HG02852 (cell line): ENCODE data around the gene S100Z.
"Not testable (repeated sequence)": the region's sequence is repeated elsewhere in the genome, so short reads cannot be mapped to it uniquely, and the experiment has no call there.

Experiments used
- ATAC-seq: cut with Tn5 transposase; IDR thresholded peaks from one replicate; pipeline ENCODE4 v1.9.1; 2021; ENCODE audit warnings: mild to moderate bottlenecking, moderate library complexity; ENCODE audit not compliant: unreplicated experiment

S100Z gene

DNA sequence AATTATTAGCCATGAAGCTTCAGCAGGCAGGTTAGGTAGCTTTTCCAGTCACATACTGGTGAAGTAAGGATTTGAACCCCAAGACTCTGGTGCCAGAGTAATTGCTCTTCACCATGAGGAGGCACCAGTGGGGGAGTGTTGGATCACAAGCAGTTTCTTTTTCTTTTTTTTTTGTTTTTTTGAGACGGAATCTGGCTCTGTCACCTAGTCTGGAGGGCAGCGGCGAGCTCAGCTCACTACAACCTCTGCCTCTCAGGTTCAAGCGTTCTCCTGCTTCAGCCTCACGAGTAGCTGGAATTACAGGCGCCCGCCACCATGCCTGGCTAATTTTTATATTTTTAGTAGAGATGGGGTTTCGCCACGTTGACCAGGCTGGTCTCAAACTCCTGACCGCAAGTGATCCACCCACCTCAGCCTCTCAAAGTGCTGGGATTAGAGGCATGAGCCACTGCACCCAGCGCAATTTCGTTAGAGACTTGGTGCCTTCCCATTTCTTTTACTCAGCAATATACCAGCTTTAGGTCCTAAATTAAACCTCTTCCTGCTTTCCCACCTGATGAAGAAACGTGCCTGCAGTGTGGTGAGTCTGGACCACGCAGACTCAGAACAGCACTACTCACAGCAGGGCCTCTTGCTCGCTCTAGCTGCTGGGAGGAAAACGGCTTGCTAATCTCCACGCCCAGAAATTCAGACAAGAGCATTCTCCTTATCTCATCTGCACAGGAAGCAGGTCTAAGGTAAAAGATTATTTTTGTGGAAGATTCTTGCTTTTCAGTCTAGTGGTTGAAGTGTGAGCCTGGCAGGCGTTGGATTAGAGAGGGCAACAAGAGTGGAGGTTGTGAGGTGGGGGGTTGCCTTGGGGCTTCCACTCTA, at the start of gene S100Z:
S100Z (plus strand) TSS at position 596 of the 873 bp plus-strand sequence. CDS start 25,346 bp downstream, outside the sequence.
- no peak for ATAC-seq

DNA sequence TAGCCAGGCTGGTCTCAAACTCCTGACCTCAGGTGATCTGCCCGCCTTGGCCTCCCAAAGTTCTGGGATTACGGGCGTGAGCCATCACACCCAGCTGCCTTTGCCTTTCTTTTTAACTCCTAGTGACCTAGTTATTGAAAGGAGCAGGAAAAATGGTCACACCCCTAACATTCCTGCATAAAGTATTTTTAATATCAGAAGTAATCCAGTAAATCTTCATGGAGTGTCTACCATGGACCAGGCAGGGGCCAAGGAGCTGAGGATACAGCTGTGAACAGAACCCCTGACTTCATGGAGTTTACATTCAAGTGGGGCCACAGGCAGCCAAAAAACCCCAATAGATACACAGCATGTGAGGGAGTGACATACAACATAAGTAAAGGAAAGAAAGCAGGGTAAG, 49.2 kb upstream of the S100Z start:
- no peak for ATAC-seq

DNA sequence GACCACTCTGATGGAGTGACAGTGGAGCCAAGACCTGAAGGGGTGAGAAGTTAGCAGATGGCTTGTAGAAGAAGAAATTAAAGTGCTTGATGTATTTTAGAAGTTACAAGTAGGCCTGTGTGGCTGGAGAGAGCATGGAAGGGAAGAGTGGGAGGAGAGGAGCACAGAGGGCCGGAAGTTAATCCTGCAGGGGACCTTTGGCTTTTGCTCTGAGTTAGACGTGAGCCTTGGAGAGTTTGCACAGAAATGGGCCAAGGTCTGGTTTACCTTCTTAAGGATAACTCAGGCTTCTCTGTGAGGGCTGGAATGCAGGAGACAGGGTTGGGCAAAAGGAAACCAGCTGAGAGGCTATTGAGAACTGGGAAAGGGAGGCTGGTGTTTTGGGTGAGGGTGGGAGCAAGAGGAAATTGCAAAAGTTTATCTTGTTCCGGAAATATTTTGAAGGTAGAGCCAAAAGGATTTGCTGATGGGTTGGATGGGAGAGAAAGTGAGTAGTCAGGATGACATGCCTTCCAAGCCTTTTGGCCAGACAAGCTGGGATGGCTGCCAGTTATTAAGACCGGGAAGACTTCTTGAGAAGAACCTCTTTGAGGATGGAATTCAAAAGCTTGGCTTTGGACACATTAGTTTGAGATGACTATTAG, 48.5 kb upstream of the S100Z start:
- ATAC-seq = no peak

DNA sequence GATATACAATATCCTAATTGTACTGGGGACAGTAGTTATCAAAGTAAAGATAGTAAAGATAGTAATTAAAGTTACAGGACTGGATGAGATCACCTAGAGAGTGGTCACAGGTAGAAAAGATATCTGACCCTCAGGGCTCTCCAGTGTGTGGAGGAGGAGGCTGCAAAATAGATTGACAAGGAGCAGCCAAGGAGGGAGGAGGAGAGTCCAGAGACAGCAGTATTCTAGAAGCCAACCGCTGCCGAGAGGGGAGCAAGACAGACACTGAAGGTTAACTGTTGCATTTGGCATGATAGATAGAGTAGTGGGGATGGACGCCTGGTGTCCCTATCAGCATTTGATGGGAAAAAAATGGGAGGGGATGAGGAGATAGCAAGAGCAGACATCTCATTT, 48.0 kb upstream of the S100Z start:
- ATAC-seq = no peak

DNA sequence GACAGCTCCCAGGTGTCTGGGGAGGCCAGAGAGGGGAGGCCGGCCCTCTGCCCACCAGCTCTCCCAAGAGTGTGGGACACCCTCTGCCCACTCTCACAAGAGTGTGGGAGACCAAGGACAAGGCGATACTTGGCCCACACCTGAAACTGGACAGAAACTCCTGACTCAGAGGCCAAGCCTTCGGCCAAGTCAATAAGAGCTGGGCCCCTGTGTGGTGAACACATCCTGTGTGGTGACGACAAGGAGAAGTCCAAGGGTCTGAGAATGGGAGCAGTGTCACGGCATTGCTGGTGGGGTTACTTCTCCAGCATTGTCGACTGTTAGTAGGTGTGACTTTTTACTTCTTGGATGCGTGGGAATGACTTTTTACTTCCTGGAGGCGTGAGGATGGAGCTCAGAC, 45.5 kb upstream of the S100Z start:
- no peak for ATAC-seq

DNA sequence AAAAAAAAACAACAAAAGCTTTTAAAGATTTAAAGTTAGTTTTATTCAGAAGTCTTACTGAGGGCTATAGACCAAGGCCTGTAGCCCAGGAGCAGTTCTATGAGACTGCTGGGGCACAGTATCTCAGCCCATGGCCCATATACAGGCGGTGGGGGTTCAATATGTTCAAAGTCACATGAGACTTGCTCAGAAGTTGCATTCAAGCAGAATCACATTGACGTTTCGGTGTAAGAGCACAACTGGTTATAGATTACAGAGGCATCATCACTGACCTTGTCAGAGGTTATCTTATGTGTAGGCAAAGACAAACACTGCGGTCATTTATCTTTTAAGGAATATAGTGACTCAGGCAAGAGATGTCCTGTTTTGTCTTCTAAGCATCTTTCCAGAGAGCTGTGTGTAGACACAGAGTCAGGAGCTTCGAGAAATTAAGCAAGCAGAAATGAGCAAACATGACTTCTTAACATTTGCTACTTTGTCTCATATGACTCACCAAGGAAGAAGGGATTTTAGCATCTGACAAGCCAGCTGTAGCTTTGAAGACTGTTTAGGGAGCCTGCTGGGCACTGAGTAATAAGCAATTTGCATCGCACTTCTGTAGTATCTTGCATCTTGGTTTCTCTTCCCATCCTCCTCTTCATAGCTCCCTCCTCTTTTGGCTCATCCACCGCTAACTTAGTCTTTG, 43.9 kb upstream of the S100Z start:
- ATAC-seq = peak; percentile 80

DNA sequence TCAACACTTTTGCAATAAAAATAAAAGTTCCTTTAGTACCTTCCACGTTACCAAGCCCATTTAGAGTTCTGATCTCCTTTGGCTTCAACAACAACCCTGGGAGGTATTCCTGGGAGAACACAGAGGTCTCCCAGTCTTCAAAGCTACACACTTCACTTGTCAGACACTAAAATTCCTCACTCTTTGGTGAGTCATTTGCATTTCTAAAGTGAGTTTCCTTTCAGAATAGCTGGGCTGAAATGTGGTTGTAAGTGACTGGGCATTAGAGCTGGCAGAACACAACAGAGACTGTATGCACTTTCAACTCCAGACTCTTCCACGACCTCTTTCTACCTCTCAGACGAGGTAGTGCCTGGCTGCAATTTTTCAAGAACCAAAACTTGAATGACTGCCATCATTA, 42.5 kb upstream of the S100Z start:
- no peak for ATAC-seq

DNA sequence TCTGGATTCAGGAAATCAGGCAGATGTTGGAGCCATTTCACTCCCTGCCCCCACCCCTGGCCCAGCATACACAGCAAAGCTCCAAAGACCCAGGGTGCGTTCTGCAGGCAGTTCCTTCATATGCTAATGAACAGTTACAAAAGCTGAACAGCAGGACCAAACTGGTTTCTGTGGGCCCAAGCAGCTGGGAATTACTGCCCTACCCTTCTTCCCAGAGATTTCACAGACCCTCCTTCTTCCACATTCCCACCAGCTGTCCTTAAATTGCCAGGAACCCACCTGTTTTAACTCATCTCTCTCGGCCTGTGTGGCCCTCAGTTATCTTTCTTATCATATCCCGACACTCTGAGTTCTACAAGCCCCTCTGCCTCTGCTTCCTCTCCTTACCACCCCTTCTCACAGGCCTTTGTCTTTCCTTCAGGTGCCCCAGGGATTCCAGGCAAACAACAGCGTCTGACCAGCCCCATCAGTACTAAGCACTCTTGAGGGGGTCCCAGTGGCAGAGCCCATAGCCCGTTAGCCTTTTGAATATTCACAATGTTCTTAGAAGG, 41.6 kb upstream of the S100Z start:
- ATAC-seq = no peak

DNA sequence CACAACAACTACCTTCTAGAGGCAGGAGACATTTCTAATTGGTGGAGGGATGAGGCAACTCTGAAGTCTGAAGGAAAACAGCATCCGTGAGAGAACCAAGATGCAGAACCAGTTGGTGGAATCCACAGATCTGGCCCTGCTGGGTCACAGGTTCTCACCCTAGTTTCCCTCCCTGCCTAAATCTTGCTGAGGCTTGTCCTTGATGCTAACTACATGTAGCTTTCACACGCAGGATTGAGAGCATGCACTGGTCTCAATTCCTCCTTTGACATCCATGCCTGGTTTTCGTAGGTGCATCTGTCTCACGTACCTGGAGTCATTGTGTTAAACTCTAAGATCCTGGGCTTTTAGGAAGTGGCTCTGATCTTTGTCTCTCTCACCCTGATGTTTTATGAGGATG, 40.7 kb upstream of the S100Z start:
- no peak for ATAC-seq

DNA sequence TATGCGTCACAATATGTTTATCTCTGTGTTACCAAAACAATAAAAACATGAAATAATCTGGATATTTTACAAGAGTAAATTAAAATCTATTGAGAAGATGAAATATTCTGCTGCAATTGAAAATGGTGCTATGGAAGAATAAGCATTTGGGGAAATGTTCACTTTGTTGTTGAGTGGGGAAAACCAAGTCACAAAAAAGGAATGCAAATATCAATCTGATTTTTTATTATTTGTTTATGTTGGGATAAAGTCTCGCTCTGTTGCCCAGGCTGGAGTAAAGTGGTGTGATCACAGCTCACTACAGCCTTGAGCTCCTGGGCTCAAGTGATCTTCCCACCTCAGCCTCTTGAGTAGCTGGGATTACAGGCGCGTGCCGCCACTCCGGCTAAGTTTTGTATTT, 39.6 kb upstream of the S100Z start:
- ATAC-seq = no peak

DNA sequence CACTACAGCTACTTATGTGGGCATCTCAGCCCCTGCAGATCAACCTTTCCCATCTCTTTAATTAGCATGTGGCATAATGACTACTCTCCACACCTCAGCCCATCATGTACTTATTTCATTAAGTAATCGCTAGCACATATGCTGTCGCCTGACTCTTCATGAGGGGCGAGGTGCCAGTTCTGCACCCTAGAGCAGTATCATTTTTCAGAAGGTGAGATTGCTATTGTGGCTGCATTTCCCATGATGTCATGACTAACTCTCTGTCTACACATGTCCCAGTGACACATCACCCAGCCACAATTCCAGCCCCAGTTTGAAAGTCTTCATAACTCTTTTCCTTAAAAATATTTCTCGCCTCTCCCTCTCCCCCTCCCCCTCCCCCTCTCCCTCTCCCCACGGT, 38.6 kb upstream of the S100Z start:
- ATAC-seq = no peak

DNA sequence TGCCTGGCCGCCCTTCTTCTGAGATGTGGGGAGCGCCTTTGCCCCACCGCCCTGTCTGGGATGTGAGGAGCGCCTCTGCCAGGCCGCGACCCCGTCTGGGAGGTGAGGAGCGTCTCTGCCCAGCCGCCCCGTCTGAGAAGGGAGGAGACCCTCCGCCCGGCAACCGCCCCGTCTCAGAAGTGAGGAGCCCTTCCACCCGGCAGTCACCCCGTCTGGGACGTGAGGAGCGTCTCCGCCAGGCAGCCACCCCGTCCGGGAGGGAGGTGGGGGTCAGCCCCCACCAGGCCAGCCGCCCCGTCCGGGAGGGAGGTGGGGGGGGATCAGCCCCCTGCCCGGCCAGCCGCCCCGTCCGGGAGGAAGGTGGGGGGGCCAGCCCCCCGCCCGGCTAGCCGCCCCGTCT, 37.6 kb upstream of the S100Z start:
- not testable (repeated sequence) for ATAC-seq

DNA sequence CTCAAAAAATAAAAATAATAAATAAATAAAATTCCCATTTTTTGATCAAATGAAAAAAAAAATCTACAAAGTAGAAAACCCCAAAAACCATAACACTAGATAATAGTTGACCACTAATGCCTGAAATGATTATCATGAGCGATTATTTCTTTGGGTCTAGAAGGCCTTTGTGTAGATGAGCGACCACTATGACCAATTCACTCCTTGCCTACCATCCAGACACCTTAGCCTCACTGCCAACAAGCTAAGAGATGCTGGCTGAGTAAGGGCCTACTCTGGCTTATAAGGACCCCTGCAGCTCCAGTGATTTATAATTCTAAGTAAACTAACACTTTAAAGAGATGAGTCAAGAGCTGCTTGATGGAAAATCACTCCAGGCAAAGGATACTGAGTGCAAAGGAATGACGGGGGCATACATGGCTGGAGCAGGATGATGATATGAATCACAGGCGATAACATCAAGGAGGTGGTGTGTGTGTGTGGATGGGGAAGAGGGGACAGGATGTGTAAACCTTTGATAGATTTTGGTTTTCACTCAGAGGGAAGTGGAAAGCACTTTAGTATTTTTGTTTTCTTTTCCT, 35.7 kb upstream of the S100Z start:
- ATAC-seq = no peak

DNA sequence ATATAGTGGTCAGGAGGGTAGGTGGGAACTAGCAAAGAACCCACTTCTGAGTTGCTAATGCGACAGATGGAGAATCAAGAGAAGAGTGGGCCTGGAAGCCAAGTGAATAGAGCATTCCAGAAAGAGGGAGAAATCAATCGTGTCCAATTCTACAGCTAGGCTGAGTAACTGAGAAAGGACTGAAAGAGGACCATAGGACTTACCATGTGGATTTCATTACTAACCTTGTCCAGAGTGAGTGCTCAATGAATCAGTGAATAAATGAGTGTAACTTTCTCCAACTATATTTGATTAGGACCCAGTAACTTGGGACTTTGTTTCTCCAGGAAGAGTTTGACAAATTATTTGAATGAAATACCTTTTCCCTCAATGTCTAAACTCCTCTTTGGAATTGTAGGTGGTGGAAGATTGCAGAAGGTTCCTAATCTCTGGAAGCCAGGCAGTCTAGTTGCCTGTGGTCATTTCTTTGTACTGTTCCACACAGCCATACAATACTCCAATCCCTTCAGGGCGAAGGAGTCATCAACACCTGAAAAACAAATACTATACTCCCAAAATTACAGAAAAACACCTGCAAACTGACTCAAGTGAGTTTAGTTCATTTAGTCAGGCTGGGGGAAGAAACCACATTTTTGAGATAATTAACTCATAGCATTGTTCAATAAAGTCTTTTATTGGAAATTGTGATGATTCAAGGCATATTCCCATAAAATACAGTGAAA, 33.5 kb upstream of the S100Z start:
- no peak for ATAC-seq

DNA sequence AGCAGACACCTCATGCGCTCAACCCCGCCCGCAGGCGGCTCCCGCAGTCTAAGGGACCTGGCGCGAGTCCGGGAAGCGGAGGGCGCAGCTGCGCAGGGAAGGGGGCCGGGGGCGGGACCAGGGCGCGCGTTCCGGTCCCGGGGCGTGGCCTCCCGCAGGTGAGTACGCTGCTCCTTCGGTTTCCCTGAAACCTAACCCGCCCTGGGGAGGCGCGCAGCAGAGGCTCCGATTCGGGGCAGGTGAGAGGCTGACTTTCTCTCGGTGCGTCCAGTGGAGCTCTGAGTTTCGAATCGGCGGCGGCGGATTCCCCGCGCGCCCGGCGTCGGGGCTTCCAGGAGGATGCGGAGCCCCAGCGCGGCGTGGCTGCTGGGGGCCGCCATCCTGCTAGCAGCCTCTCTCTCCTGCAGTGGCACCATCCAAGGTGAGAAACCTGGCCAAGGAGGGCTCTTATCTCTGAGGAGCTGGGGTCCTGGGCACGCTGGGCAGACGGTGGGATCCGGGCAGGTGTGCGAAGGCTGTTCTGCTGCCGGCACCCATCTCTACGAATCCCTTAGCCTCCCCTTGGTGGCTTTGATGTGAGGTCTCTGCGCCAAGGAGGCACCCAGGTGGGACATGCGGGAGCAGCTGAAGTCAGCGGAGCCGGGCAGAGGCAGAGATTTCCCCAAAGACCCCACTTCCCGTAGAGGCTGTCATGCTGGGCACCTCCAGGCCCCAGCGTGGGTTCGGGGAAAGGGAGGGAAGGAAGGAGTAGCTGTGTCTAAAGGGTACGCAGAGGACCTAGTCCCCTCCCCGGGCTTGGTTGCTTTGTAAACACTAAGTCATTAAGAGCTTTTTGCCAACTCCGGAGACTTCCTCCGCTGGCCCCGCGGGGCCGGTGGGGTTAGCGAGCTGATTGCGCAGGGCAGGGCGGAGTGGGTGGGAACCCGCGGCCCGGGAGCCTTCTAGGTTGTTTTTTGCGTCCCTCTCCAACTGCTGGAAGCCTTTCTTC, 30.7 kb upstream of the S100Z start, which contains the start of gene F2RL1:
F2RL1 (plus strand) TSS at position 187 of the 988 bp plus-strand sequence; CDS start at position 340, 153 bp downstream.
- no peak for ATAC-seq

DNA sequence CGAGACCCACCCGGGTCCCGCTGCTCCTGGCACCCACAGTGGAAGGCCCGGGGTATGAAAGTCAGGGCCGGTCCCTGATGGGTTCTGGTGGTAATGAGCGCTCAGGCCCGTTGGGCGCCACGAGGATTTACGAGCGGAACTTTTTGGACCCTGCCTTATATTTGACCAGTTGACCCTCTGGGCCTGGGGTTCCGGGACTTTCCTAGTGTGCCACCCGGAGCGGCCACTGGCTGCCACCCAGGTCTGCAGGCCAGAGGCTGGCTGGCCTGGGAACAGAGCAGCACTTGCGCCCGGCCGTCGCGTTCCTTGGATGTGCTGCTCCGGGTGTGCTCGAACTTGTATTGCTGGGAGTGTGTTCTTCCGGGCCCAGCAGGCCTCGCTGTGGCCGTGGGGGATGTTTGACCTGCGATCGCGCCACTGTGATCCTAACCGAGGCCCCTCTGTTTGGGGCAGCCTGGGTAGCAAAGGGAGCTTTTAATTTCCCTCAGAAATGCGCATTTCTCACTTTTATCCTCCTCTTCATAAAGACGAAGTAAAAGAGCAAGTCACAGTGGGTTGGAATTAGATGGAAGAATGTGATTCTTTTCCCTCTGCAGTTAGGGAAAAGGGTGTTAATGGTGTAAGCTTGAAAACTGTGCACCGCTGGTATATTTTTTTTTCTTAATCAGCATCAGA, 29.8 kb upstream of the S100Z start:
- no peak for ATAC-seq

DNA sequence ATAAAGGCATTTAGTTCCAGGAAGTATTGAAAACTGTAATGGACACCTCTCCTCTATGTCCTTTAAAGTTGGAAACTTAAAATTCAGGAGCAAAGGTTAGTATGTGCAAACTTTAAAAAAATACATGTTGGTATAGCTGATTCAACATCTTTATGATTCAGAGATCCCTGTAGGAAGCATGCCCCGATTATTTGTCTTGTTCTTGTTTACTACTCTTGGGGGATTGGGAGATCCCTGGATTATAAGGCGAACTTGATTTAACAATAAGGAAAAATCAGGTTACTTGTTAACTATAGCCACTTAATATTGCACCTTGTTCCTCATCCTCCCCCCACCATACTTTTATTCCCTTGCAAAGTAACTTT, 29.3 kb upstream of the S100Z start:
- no peak for ATAC-seq

DNA sequence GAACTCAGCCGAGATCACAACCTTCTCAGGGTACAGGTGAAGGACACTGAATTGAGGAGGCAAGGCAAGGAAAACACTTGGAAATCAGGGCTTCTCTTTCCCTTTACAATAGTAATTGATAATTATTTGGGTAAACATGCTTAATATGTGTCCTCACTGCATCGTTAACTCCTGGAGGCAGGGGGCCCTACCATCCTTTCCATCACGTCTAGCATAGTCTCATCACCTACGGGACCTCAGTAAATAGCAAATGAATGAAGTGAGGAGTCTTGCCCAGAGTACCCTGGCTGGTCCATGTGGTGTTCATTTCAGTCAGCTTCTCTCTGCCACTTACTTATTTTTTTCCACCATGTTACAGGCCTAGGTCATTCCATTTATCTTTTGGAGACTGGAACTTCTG, 28.7 kb upstream of the S100Z start:
- ATAC-seq = no peak
